ENCODE measurements around the gene AMBP. TPM values are rescaled to one million over a fixed set of nuclear protein-coding genes. Genes with fewer than 3 reads are reported as not detected.

AMBP gene
- total and polyA plus RNA-seq, 2 of the 13 experiments (the other 11 are each of a cell fraction or from before 2014, with no cell fraction given), result 1,510 to 2,580 TPM

DNA sequence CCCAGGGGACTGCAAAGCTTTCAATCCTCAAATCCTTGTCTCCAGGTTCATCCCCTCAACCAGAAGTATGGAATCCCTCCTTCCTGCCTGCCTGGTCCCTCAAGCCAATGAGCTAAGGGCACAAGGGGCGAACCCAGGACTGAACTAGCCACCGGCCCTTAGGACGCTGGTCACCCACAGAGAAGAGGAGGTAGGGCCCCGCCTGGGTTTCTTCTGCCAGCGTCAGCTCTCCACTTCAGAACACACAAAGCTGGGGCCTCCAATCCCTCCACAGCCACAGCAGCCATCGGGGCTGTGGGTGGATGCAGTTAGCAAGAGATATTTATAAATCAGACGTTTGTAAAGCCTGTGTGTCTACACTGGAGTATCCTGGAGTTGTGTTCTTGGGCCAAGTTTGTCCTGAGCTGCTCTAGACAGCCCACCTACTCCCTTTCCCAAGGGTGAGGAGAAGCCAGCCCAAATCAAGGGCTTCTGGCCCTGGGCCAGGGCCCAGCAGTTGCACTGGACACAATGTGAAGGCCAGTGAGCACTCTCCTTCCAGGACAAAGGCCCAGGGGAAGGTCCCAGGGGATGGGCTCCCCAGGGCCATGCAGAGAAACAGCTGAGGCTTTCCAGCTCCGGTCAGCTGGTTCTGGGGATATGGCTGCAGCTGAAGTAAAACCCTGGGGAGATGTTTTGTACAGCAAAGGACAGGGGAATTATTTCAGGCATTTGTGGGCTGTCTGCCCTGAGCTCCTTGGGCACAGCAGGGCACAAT is 18.9 kb downstream of the AMBP start (continued):
- TF ChIP-seq PRMT3 (CRISPR knock-in tag; IDR thresholded peaks at IDR 0.05; ENCODE audit: borderline replicate concordance, low read depth), result no peak
- TF ChIP-seq PRDM4 (CRISPR knock-in tag; IDR thresholded peaks at IDR 0.05; ENCODE audit: borderline replicate concordance), result no peak
- TF ChIP-seq, protein P1, sequence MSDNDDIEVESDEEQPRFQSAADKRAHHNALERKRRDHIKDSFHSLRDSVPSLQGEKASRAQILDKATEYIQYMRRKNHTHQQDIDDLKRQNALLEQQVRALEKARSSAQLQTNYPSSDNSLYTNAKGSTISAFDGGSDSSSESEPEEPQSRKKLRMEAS (IDR thresholded peaks at IDR 0.05), result peak; percentile 41; the same call in 1 of the 2 replicates
- TF ChIP-seq ZNF253 (CRISPR knock-in tag; IDR thresholded peaks at IDR 0.05; ENCODE audit: borderline replicate concordance), result no peak
- no peak for TF ChIP-seq SKIL (CRISPR knock-in tag; IDR thresholded peaks at IDR 0.05; ENCODE audit: borderline replicate concordance)
- TF ChIP-seq ATF7-NPFF (CRISPR knock-in tag; IDR thresholded peaks at IDR 0.05; ENCODE audit: low read depth), result peak; percentile 71; the same call in 1 of the 2 replicates
- TF ChIP-seq ZFP1 (CRISPR knock-in tag; IDR thresholded peaks at IDR 0.05), result no peak
- TF ChIP-seq ZNF563 (CRISPR knock-in tag; IDR thresholded peaks at IDR 0.05), result no peak
- no peak for TF ChIP-seq ATRX (CRISPR knock-in tag; IDR thresholded peaks at IDR 0.05; ENCODE audit: borderline replicate concordance)
- TF ChIP-seq ZNF737 (CRISPR knock-in tag; IDR thresholded peaks at IDR 0.05; ENCODE audit: borderline replicate concordance), result no peak
- no peak for TF ChIP-seq NR1H2 (CRISPR knock-in tag; IDR thresholded peaks at IDR 0.05; ENCODE audit: borderline replicate concordance, low read depth)
- TF ChIP-seq REL (CRISPR knock-in tag; conservative IDR thresholded peaks at IDR 0.05), result no peak
- TF ChIP-seq IKZF5 (CRISPR knock-in tag; IDR thresholded peaks at IDR 0.05), result peak; percentile 59
- TF ChIP-seq NCOA2 (CRISPR knock-in tag; IDR thresholded peaks at IDR 0.05), result no peak; the same call in 1 of the 2 replicates
- no peak for TF ChIP-seq ZNF550 (CRISPR knock-in tag; IDR thresholded peaks at IDR 0.05; ENCODE audit: borderline replicate concordance)
- no peak for TF ChIP-seq JUN (CRISPR knock-in tag; IDR thresholded peaks at IDR 0.05)
- no peak for TF ChIP-seq ZNF878 (CRISPR knock-in tag; IDR thresholded peaks at IDR 0.05)
- no peak for TF ChIP-seq ZKSCAN1 (IDR thresholded peaks at IDR 0.05; ENCODE audit: low read length)
- TF ChIP-seq HDAC6 (IDR thresholded peaks at IDR 0.05; ENCODE audit: low read depth, low read length), result no peak
